IPS-20b (cell line): ENCODE results near the gene TECPR2.
"Not testable (repeated sequence)": the region's sequence is repeated elsewhere in the genome, so short reads cannot be mapped to it uniquely, and the experiment has no call there.

Experiments used
- H3K27ac ChIP-seq: one replicate; pipeline ENCODE4 v1.5.1; 2013; ENCODE audit warnings: low read length
- H3K27me3 ChIP-seq: 2 replicates; pipeline ENCODE4 v1.6.1; 2013; ENCODE audit warnings: mild to moderate bottlenecking, low read length, inconsistent platforms; ENCODE audit not compliant: insufficient read depth
- H3K36me3 ChIP-seq: 2 replicates; pipeline ENCODE4 v1.6.1; 2013; ENCODE audit warnings: low read depth, mild to moderate bottlenecking, inconsistent platforms, low read length, moderate library complexity; ENCODE audit not compliant: insufficient read depth
- H3K4me1 ChIP-seq: 2 replicates; pipeline ENCODE4 v1.6.1; 2013; ENCODE audit warnings: mild to moderate bottlenecking, control low read depth, inconsistent platforms, low read length, moderate library complexity; ENCODE audit not compliant: insufficient read depth
- H3K4me3 ChIP-seq: 2 replicates; pipeline ENCODE4 v1.5.1; 2013; ENCODE audit warnings: mild to moderate bottlenecking, low read length, inconsistent platforms
- H3K9ac ChIP-seq: 2 replicates; pipeline ENCODE4 v1.6.1; 2013; ENCODE audit warnings: low read depth, mild to moderate bottlenecking, inconsistent platforms, low read length, moderate library complexity
- H3K9me3 ChIP-seq: 2 replicates; pipeline ENCODE4 v1.6.1; 2013; ENCODE audit warnings: mild to moderate bottlenecking, low read depth, low read length, inconsistent platforms; ENCODE audit not compliant: insufficient read depth

The TECPR2 gene

DNA sequence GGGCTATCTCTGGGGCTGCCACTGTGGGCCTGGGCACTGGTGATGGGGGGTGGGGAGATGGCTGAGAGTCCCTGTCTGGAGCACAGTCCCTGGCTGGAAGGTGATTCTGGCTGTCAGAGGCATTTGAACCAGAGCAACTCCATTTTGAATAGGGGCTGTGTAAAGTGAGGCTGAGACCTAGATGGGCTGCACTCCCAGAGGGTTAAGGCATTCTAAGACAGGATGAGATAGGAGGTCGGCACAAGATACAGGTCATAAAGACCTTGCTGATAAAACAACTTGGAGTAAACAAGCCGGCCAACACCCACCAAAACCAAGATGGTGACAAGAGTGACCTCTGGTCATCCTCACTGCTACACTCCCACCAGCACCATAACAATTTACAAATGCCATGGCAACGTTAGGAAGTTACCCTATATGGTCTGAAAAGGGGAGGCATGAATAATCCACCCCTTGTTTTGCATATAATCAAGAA lies 188.2 kb downstream of the TECPR2 start:
- not testable (repeated sequence) for H3K4me1 ChIP-seq, H3K27ac ChIP-seq, H3K36me3 ChIP-seq, H3K4me3 ChIP-seq, H3K9me3 ChIP-seq, H3K9ac ChIP-seq, H3K27me3 ChIP-seq
